HG03045 (cell line): ENCODE data around the gene C5orf22.
"Not testable (repeated sequence)": the region's sequence is repeated elsewhere in the genome, so short reads cannot be mapped to it uniquely, and the experiment has no call there.

Experiments
- ATAC-seq: cut with Tn5 transposase; IDR thresholded peaks from one replicate; pipeline ENCODE4 v1.9.1; 2021; ENCODE audit warnings: mild to moderate bottlenecking, moderate library complexity; ENCODE audit not compliant: unreplicated experiment

Gene C5orf22

GRCh38 chr5:31553863-31554262 lies 21.8 kb downstream of the C5orf22 start:
- no peak for ATAC-seq

GRCh38 chr5:31554552-31554951 lies 22.5 kb downstream of the C5orf22 start:
- no peak for ATAC-seq

- ATAC-seq = no peak
These were observed 24.4 kb downstream of the C5orf22 start for GRCh38 chr5:31556461-31556860.

GRCh38 chr5:31559942-31560341 lies 27.8 kb downstream of the C5orf22 start:
- no peak for ATAC-seq

- no peak for ATAC-seq
These were observed 29.8 kb downstream of the C5orf22 start for GRCh38 chr5:31561946-31562345.

- ATAC-seq = no peak
These were observed 31.1 kb downstream of the C5orf22 start for GRCh38 chr5:31563216-31563615.

GRCh38 chr5:31566362-31566761 lies 34.3 kb downstream of the C5orf22 start:
- ATAC-seq = not testable (repeated sequence)

GRCh38 chr5:31568302-31568835 lies 36.3 kb downstream of the C5orf22 start:
- ATAC-seq = no peak

GRCh38 chr5:31569068-31569467 lies 37.0 kb downstream of the C5orf22 start:
- no peak for ATAC-seq

- ATAC-seq = peak; percentile 61
These were observed 41.5 kb downstream of the C5orf22 start for GRCh38 chr5:31573494-31574142.

- no peak for ATAC-seq
These were observed 42.7 kb downstream of the C5orf22 start for GRCh38 chr5:31574772-31575171.

GRCh38 chr5:31577438-31577837 lies 45.3 kb downstream of the C5orf22 start:
- no peak for ATAC-seq

GRCh38 chr5:31579558-31579957 lies 47.5 kb downstream of the C5orf22 start:
- no peak for ATAC-seq

- ATAC-seq = no peak
These were observed 49.5 kb downstream of the C5orf22 start for GRCh38 chr5:31581498-31582099.

GRCh38 chr5:31583129-31583528 lies 51.0 kb downstream of the C5orf22 start:
- ATAC-seq = no peak

GRCh38 chr5:31585166-31585894 lies 53.2 kb downstream of the C5orf22 start:
- ATAC-seq = no peak

GRCh38 chr5:31585895-31586270 lies 53.8 kb downstream of the C5orf22 start:
- ATAC-seq = no peak

GRCh38 chr5:31587546-31587945 lies 55.4 kb downstream of the C5orf22 start:
- ATAC-seq = no peak

GRCh38 chr5:31593665-31594064 lies 61.6 kb downstream of the C5orf22 start:
- no peak for ATAC-seq

- no peak for ATAC-seq
These were observed 64.3 kb downstream of the C5orf22 start for GRCh38 chr5:31596354-31596753.

- no peak for ATAC-seq
These were observed 66.8 kb downstream of the C5orf22 start for GRCh38 chr5:31598640-31599611.
